GM12878 (cell line): ENCODE results near the gene COL4A3. TPM values are rescaled to one million over a fixed set of nuclear protein-coding genes. Genes with fewer than 3 reads are reported as not detected.

Experiments used
- ATAC-seq: fragments of 200-7000 bp; cut with Tn5 transposase; 3 replicates; pipeline ENCODE4 v1.9.1; 2020; ENCODE audit warnings: mild to moderate bottlenecking, moderate library complexity
- BruUV-seq: library from RNA; stranded (reverse); fragments of 400-500 nt; replicated peaks from 2 replicates; lab custom pipeline; 2021; lab: Mats Ljungman, UMichigan
- CTCF ChIA-PET: fragments of 300-600 bp; sonication (Branson Sonifier 250); formaldehyde crosslinking; extraction: SDS; loops from one replicate; lab custom pipeline; 2021; ENCODE audit warnings: inconsistent platforms; lab: Yijun Ruan, JAX
- POLR2A ChIA-PET: fragments of 350-600 bp; formaldehyde crosslinking; extraction: SDS; loops from one replicate; lab custom pipeline; 2021; ENCODE audit warnings: inconsistent platforms; lab: Charles Lee
- RAD21 ChIA-PET: fragments of 300-600 bp; sonication (Branson Sonifier 250); formaldehyde crosslinking; loops from one replicate; lab custom pipeline; 2023; ENCODE audit warnings: antibody characterized with exemption; ENCODE audit not compliant: unreplicated experiment; lab: Charles Lee
- SMC1A ChIA-PET: fragments of 300-600 bp; sonication (Branson Sonifier 250); formaldehyde crosslinking; loops from one replicate; lab custom pipeline; 2023; ENCODE audit not compliant: unreplicated experiment, uncharacterized antibody; lab: Charles Lee
- DNase-seq: peaks from one replicate; pipeline ENCODE4 v3.0.0-alpha.2; 2011; ENCODE audit warnings: low read depth, low spot score
- FAIRE-seq: peaks from 3 replicates; lab custom pipeline; 2011; peaks lifted over from hg19 to GRCh38; lab: Jason Lieb, UNC
- H2AFZ ChIP-seq: 2 replicates; pipeline ENCODE4 v1.6.0; 2011; ENCODE audit warnings: low read depth, low read length, control low read depth; ENCODE audit not compliant: control insufficient read depth
- H3K27ac ChIP-seq: 2 replicates; pipeline ENCODE4 v1.5.1; 2011; ENCODE audit warnings: control low read depth; ENCODE audit not compliant: control insufficient read depth, insufficient read depth
- H3K27me3 ChIP-seq, 2 experiments: replicated peaks in 1 of 2; 2 replicates each; pipeline versions ENCODE4 v1.6.0 to v1.6.1; 2011; ENCODE audit warnings: low read length in 1 of 2; ENCODE audit not compliant: control insufficient read depth in 2 of 2, insufficient read depth in 2 of 2
- H3K36me3 ChIP-seq, 2 experiments: 2 replicates each; pipeline ENCODE4 v1.5.1; 2011; ENCODE audit warnings: low read length in 1 of 2; ENCODE audit not compliant: control insufficient read depth in 2 of 2, insufficient read depth in 2 of 2
- H3K4me1 ChIP-seq: 2 replicates; pipeline ENCODE4 v1.6.1; 2011; ENCODE audit warnings: mild to moderate bottlenecking, low read length, moderate library complexity, mixed read lengths; ENCODE audit not compliant: control insufficient read depth, insufficient read depth
- H3K4me2 ChIP-seq: 2 replicates; pipeline ENCODE4 v1.6.0; 2011; ENCODE audit warnings: control low read depth; ENCODE audit not compliant: control insufficient read depth, insufficient read depth
- H3K4me3 ChIP-seq: fragments of 200-600 bp; sonication (generic); 2 replicates; pipeline ENCODE4 v1.5.1; 2016
- H3K79me2 ChIP-seq: 2 replicates; pipeline ENCODE4 v1.6.0; 2011; ENCODE audit warnings: low read length; ENCODE audit not compliant: control insufficient read depth, insufficient read depth
- H3K9ac ChIP-seq: 2 replicates; pipeline ENCODE4 v1.8.0; 2011; ENCODE audit warnings: low read length, control low read depth, mixed read lengths; ENCODE audit not compliant: control insufficient read depth, insufficient read depth
- H3K9me3 ChIP-seq: replicated peaks from 3 replicates; pipeline ENCODE4 v1.5.1; 2011; ENCODE audit warnings: mild to moderate bottlenecking, low read length; ENCODE audit not compliant: control insufficient read depth, insufficient read depth
- H4K20me1 ChIP-seq: 2 replicates; pipeline ENCODE4 v1.6.0; 2011; ENCODE audit not compliant: control insufficient read depth, insufficient read depth
- ATF7 ChIP-seq: fragments of 450-650 bp; IDR thresholded peaks from 2 replicates; pipeline ENCODE4 v1.6.1; 2016; ENCODE audit warnings: low read depth, mild to moderate bottlenecking
- BMI1 ChIP-seq: fragments of 450-650 bp; IDR thresholded peaks from 2 replicates; pipeline ENCODE4 v1.6.1; 2016; ENCODE audit warnings: mild to moderate bottlenecking, moderate library complexity, borderline replicate concordance
- CBX3 ChIP-seq: fragments of 200-600 bp; sonication (generic); IDR thresholded peaks from 2 replicates; pipeline ENCODE4 v1.6.1; 2016; ENCODE audit warnings: low read depth, borderline replicate concordance
- CHD1 ChIP-seq: IDR thresholded peaks from 2 replicates; pipeline ENCODE4 v1.6.1; 2012; ENCODE audit warnings: low read depth, low read length, improper control_type of control experiment
- CHD2 ChIP-seq: IDR thresholded peaks from 2 replicates; pipeline ENCODE4 v1.6.1; 2011; ENCODE audit warnings: low read depth, low read length, improper control_type of control experiment, borderline replicate concordance
- FOXK2 ChIP-seq: fragments of 450-650 bp; IDR thresholded peaks from 2 replicates; pipeline ENCODE4 v1.6.1; 2017; ENCODE audit warnings: mild to moderate bottlenecking, moderate library complexity
- FOXM1 ChIP-seq: IDR thresholded peaks from 2 replicates; pipeline ENCODE4 v1.6.1; 2012; ENCODE audit warnings: low read depth, mild to moderate bottlenecking, inconsistent platforms, low read length, moderate library complexity
- MEF2B ChIP-seq: fragments of 450-650 bp; IDR thresholded peaks from 2 replicates; pipeline ENCODE4 v1.6.1; 2018; ENCODE audit warnings: mild to moderate bottlenecking, moderate library complexity; ENCODE audit not compliant: partially characterized antibody, poor library complexity, severe bottlenecking
- SIX5 ChIP-seq: IDR thresholded peaks from 2 replicates; pipeline ENCODE4 v1.6.1; 2011; ENCODE audit warnings: mild to moderate bottlenecking, low read depth, low read length, moderate library complexity; ENCODE audit not compliant: severe bottlenecking
- SMAD1 ChIP-seq: fragments of 450-650 bp; IDR thresholded peaks from 2 replicates; pipeline ENCODE4 v1.6.1; 2018; ENCODE audit warnings: mild to moderate bottlenecking, low read depth; ENCODE audit not compliant: partially characterized antibody
- SP1 ChIP-seq: IDR thresholded peaks from one replicate; pipeline ENCODE4 v1.6.1; 2011; ENCODE audit warnings: low read depth, low read length
- ZNF217 ChIP-seq: fragments of 450-650 bp; IDR thresholded peaks from 2 replicates; pipeline ENCODE4 v1.6.1; 2017; ENCODE audit warnings: antibody characterized with exemption, mild to moderate bottlenecking
- ZNF622 ChIP-seq: fragments of 450-650 bp; IDR thresholded peaks from 2 replicates; pipeline ENCODE4 v1.6.1; 2017; ENCODE audit warnings: mild to moderate bottlenecking, inconsistent platforms
- WGBS: methylation state at CpG from one replicate; pipeline ENCODE4 v1.1.6; 2016; ENCODE audit warnings: low lambda C conversion rate; ENCODE audit not compliant: insufficient replicate concordance, insufficient coverage; ENCODE audit errors: missing lambda C conversion rate; 5-methylcytosine and 5-hydroxymethylcytosine counted together
- in situ Hi-C: fragments of 300-500 bp; cut with MboI; formaldehyde crosslinking; loops from 9 replicates; pipeline ENCODE4 v1.14.3; 2018; ENCODE audit warnings: mixed read lengths
- intact Hi-C: fragments of 100-400 bp; cut with micrococcal nuclease; formaldehyde crosslinking; loops from one replicate; pipeline ENCODE4 v1.14.2; 2022; ENCODE audit not compliant: unreplicated experiment
- polyA plus RNA-seq, 11 experiments: library from polyadenylated mRNA; depleted of rRNA in 4 of 11; unstranded in 6 of 11; stranded (reverse) in 5 of 11; fragments of >200 nt; fragmentation: Nextera tagmentation in 4 of 11; fragmentation: Illumina TruSeq in 1 of 11; extraction: Ambion mirVana in 4 of 11; extraction: Trizol in 1 of 11; gene quantifications; 1 replicate in 1 of 11; 2 replicates in 10 of 11; pipeline versions ENCODE4 v1.2.1 to v1.2.3, GENCODE V29; 2011 to 2016; ENCODE audit warnings: inconsistent platforms in 2 of 11, missing spikeins in 2 of 11, low read depth in 1 of 11
- total RNA-seq, 4 experiments: library from RNA; depleted of rRNA in 3 of 4; stranded (reverse); fragments of >200 nt in 3 of 4; fragmentation: Illumina TruSeq in 1 of 4; extraction: Trizol in 1 of 4; gene quantifications; 2 replicates each; pipeline versions ENCODE4 v1.2.1 to v1.2.3, GENCODE V29; 2013 to 2021
- TF ChIP-seq, protein P1 (sequence below): IDR thresholded peaks from 2 replicates; pipeline ENCODE4 v1.6.1; 2011; ENCODE audit warnings: mild to moderate bottlenecking, low read depth, low read length, moderate library complexity; ENCODE audit not compliant: insufficient replicate concordance
- TF ChIP-seq, protein P2 (sequence below): fragments of 450-650 bp; IDR thresholded peaks from 2 replicates; pipeline ENCODE4 v1.6.1; 2017; ENCODE audit warnings: low read depth, mild to moderate bottlenecking, moderate library complexity
- TF ChIP-seq, protein P3 (sequence below): fragments of 450-650 bp; IDR thresholded peaks from 2 replicates; pipeline ENCODE4 v1.6.1; 2016; ENCODE audit warnings: mild to moderate bottlenecking

Gene COL4A3
- total and polyA plus RNA-seq, 10 of the 15 experiments (the other 5 are each of a cell fraction or from before 2014, with no cell fraction given): 0.34 to 10.5 (median 3.8) TPM

DNA sequence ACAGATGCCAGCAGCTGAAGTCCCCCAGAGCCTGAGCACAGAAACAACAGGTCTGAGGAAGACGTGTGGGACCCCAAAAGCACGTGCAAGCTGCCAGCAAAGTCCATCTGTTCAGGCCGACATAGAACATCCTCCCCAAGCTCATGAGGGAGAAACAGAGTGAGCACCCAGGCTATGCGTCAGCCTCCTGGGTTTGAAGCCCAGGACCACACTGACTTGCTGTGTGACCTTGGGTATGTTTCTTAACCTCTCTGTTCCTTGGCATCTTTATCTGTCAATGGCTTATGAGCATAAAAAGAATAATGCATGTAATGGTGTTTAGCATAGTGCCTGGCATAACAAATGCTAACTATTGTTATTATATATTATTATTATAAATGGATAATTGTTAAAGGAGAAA is 40.7 kb upstream of the COL4A3 start:
- Histone ChIP-seq H3K4me2 (no peak overlapping the region), H3K4me1 (no peaks in the 10 kb centered on the region), H3K4me3 (no peak overlapping the region), H3K27ac (no peak overlapping the region), H3K9me3 (no peaks in the 10 kb centered on the region), H4K20me1 (no peaks in the 10 kb centered on the region), H3K9ac (no peak overlapping the region), H2AFZ (no peak overlapping the region), H3K36me3 (no peaks in the 10 kb centered on the region), H3K27me3 (no peaks in the 10 kb centered on the region), H3K79me2 (no peaks in the 10 kb centered on the region)
- no peak for DNase-seq
- ATAC-seq: no peak
- CTCF ChIA-PET: no interaction called here
- POLR2A ChIA-PET: no interaction called here
- 96% methylated on average over 4 of the region's 4 CpGs for WGBS
- intact Hi-C loops: loop anchor here (10.0 kb wide), 1 partner anchor 531 kb away; no protein-coding TSS in a partner anchor
- SMC1A ChIA-PET: interaction anchor here (0.9 to 1.3 kb wide), 2 partner anchors 12 to 321 kb away, joined by 3 to 4 read pairs; no protein-coding TSS in a partner anchor
- BruUV-seq: no TSS peak
- in situ Hi-C loops: no loop called here
- RAD21 ChIA-PET: no interaction called here
- no peak for FAIRE-seq
- TF ChIP-seq SIX5 (no peak), FOXM1 (no peak), ZNF622 (no peak), ZNF217 (no peak), CHD2 (no peak), MEF2B (no peak), CHD1 (no peak), ATF7 (no peak), FOXK2 (no peak), SMAD1 (no peak), SP1 (no peak), BMI1 (no peak), CBX3 (no peak)
- TF ChIP-seq, protein P1, sequence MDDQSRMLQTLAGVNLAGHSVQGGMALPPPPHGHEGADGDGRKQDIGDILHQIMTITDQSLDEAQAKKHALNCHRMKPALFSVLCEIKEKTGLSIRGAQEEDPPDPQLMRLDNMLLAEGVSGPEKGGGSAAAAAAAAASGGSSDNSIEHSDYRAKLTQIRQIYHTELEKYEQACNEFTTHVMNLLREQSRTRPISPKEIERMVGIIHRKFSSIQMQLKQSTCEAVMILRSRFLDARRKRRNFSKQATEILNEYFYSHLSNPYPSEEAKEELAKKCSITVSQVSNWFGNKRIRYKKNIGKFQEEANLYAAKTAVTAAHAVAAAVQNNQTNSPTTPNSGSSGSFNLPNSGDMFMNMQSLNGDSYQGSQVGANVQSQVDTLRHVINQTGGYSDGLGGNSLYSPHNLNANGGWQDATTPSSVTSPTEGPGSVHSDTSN: no peak
- TF ChIP-seq, protein P2, sequence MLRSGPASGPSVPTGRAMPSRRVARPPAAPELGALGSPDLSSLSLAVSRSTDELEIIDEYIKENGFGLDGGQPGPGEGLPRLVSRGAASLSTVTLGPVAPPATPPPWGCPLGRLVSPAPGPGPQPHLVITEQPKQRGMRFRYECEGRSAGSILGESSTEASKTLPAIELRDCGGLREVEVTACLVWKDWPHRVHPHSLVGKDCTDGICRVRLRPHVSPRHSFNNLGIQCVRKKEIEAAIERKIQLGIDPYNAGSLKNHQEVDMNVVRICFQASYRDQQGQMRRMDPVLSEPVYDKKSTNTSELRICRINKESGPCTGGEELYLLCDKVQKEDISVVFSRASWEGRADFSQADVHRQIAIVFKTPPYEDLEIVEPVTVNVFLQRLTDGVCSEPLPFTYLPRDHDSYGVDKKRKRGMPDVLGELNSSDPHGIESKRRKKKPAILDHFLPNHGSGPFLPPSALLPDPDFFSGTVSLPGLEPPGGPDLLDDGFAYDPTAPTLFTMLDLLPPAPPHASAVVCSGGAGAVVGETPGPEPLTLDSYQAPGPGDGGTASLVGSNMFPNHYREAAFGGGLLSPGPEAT: no peak
- TF ChIP-seq, protein P3, sequence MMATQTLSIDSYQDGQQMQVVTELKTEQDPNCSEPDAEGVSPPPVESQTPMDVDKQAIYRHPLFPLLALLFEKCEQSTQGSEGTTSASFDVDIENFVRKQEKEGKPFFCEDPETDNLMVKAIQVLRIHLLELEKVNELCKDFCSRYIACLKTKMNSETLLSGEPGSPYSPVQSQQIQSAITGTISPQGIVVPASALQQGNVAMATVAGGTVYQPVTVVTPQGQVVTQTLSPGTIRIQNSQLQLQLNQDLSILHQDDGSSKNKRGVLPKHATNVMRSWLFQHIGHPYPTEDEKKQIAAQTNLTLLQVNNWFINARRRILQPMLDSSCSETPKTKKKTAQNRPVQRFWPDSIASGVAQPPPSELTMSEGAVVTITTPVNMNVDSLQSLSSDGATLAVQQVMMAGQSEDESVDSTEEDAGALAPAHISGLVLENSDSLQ: no peak
